CD14-positive monocyte (primary cell): ENCODE data around the gene HAUS5. TPM values are rescaled to one million over a fixed set of nuclear protein-coding genes. Genes with fewer than 3 reads are reported as not detected.

Experiments
- DNase-seq, 3 donors: peaks; one replicate each; pipeline ENCODE4 v3.0.0-alpha.2; 2011 to 2022
- H2AFZ ChIP-seq: 2 replicates; pipeline ENCODE4 v1.6.0; 2012; ENCODE audit warnings: mild to moderate bottlenecking, low read depth, low read length, inconsistent platforms; ENCODE audit not compliant: insufficient read depth, poor library complexity, severe bottlenecking
- H3K27ac ChIP-seq, 2 donors: 1 replicate in 1 of 2; 2 replicates in 1 of 2; pipeline ENCODE4 v1.5.1; 2012 to 2013; ENCODE audit warnings: low read length in 2 of 2, control low read depth in 1 of 2, inconsistent platforms in 1 of 2, low read depth in 1 of 2, mild to moderate bottlenecking in 1 of 2
- H3K27me3 ChIP-seq, 2 donors: one replicate each; pipeline versions ENCODE4 v1.6.0 to v1.6.1; 2011 to 2013; ENCODE audit warnings: low read length in 2 of 2; ENCODE audit not compliant: control insufficient read depth in 2 of 2, insufficient read depth in 2 of 2
- H3K36me3 ChIP-seq, 2 donors: replicated peaks in 1 of 2; 1 replicate in 1 of 2; 2 replicates in 1 of 2; pipeline versions ENCODE4 v1.5.1 to v1.6.1; 2012 to 2013; ENCODE audit warnings: low read length in 2 of 2, control low read depth in 1 of 2, inconsistent platforms in 1 of 2, mild to moderate bottlenecking in 1 of 2; ENCODE audit not compliant: insufficient read depth in 2 of 2, control insufficient read depth in 1 of 2
- H3K4me1 ChIP-seq, 2 donors: 1 replicate in 1 of 2; 2 replicates in 1 of 2; pipeline versions ENCODE4 v1.5.1 to v1.6.1; 2012 to 2013; ENCODE audit warnings: low read length in 2 of 2, control low read depth in 1 of 2, inconsistent platforms in 1 of 2, mild to moderate bottlenecking in 1 of 2, moderate library complexity in 1 of 2; ENCODE audit not compliant: insufficient read depth in 2 of 2, control insufficient read depth in 1 of 2
- H3K4me2 ChIP-seq: replicated peaks from 2 replicates; pipeline ENCODE3; 2012; ENCODE audit warnings: low read length, moderate library complexity, mild to moderate bottlenecking; ENCODE audit not compliant: poor library complexity, severe bottlenecking; ENCODE audit errors: extremely low read depth
- H3K4me3 ChIP-seq, 3 experiments: fragments of 200-600 bp in 1 of 3; sonication (generic) in 1 of 3; replicated peaks in 1 of 3; 1 replicate in 2 of 3; 2 replicates in 1 of 3; pipeline ENCODE4 v1.5.1; 2011 to 2013; ENCODE audit warnings: low read length in 3 of 3, mild to moderate bottlenecking in 3 of 3, control low read depth in 2 of 3, low read depth in 2 of 3, inconsistent platforms in 1 of 3, moderate library complexity in 1 of 3
- H3K79me2 ChIP-seq: 2 replicates; pipeline ENCODE4 v1.6.0; 2012; ENCODE audit warnings: mild to moderate bottlenecking, control low read depth, inconsistent platforms, low read length, moderate library complexity; ENCODE audit not compliant: insufficient read depth
- H3K9ac ChIP-seq: 2 replicates; pipeline ENCODE4 v1.6.0; 2017; ENCODE audit warnings: low read length, mild to moderate bottlenecking; ENCODE audit not compliant: insufficient read depth, poor library complexity, severe bottlenecking
- H3K9me3 ChIP-seq, 2 donors: replicated peaks in 1 of 2; 1 replicate in 1 of 2; 2 replicates in 1 of 2; pipeline versions ENCODE4 v1.5.1 to v1.6.1; 2012 to 2013; ENCODE audit warnings: low read length in 2 of 2, control low read depth in 1 of 2; ENCODE audit not compliant: control insufficient read depth in 1 of 2, insufficient read depth in 1 of 2
- H4K20me1 ChIP-seq: 2 replicates; pipeline ENCODE4 v1.6.0; 2012; ENCODE audit warnings: mild to moderate bottlenecking, low read length, control low read depth, moderate library complexity; ENCODE audit not compliant: insufficient read depth
- H3K27ac Mint-ChIP-seq, 7 donors: one replicate each; pipeline ENCODE4 v1.8.0; 2020; ENCODE audit warnings: mild to moderate bottlenecking in 7 of 7, mixed read lengths in 7 of 7, moderate library complexity in 6 of 7, inconsistent platforms in 2 of 7
- H3K27me3 Mint-ChIP-seq, 3 donors: one replicate each; pipeline ENCODE4 v1.8.0; 2021 to 2022; ENCODE audit warnings: low read depth in 3 of 3, mild to moderate bottlenecking in 3 of 3, mixed read lengths in 3 of 3, moderate library complexity in 3 of 3, inconsistent platforms in 1 of 3
- H3K36me3 Mint-ChIP-seq, 2 donors: one replicate each; pipeline ENCODE4 v1.8.0; 2020; ENCODE audit warnings: mixed read lengths in 2 of 2, inconsistent platforms in 1 of 2, mild to moderate bottlenecking in 1 of 2
- H3K4me1 Mint-ChIP-seq: one replicate; pipeline ENCODE4 v1.8.0; 2020; ENCODE audit warnings: mild to moderate bottlenecking, mixed read lengths
- H3K4me3 Mint-ChIP-seq, 2 donors: one replicate each; pipeline ENCODE4 v1.8.0; 2020; ENCODE audit warnings: mild to moderate bottlenecking in 2 of 2, mixed read lengths in 2 of 2, moderate library complexity in 1 of 2
- H3K9me3 Mint-ChIP-seq, 7 donors: one replicate each; pipeline ENCODE4 v1.8.0; 2020 to 2022; ENCODE audit warnings: mixed read lengths in 7 of 7, mild to moderate bottlenecking in 6 of 7, moderate library complexity in 6 of 7, inconsistent platforms in 2 of 7
- CTCF ChIP-seq: fragments of 200-600 bp; IDR thresholded peaks from one replicate; pipeline ENCODE4 v1.8.0; 2022; ENCODE audit warnings: antibody characterized with exemption, mild to moderate bottlenecking
- WGBS: methylation state at CpG from one replicate; pipeline ENCODE4 v1.1.5; 2013; ENCODE audit warnings: missing lambda C conversion rate; ENCODE audit not compliant: insufficient coverage; 5-methylcytosine and 5-hydroxymethylcytosine counted together
- intact Hi-C, 2 donors: fragments of 100-400 bp; cut with micrococcal nuclease; formaldehyde crosslinking; loops; one replicate each; pipeline versions ENCODE4 v1.15.0 to v1.15.1; 2023
- polyA minus RNA-seq: library from RNA; depleted of rRNA, polyadenylated mRNA; stranded (reverse); fragments of >200 nt; gene quantifications from 2 replicates; pipeline ENCODE4 v1.2.3, GENCODE V29; 2012
- polyA plus RNA-seq, 3 donors: library from polyadenylated mRNA; depleted of rRNA in 1 of 3; unstranded in 2 of 3; stranded (reverse) in 1 of 3; fragments of 300-500 nt in 2 of 3; fragments of >200 nt in 1 of 3; fragmentation: Illumina TruSeq in 2 of 3; gene quantifications; 1 replicate in 2 of 3; 2 replicates in 1 of 3; pipeline ENCODE4 v1.2.3, GENCODE V29; 2012 to 2021
- total RNA-seq, 12 experiments: library from RNA in 1 of 12; stranded (reverse) in 1 of 12; fragments of 120-200 nt in 1 of 12; gene quantifications; one replicate each; pipeline ENCODE4 v1.2.4 and lab custom pipeline; 2013 to 2026; ENCODE audit warnings: mixed read lengths in 6 of 12, inconsistent platforms in 1 of 12

Gene HAUS5
- 4.5 TPM for total RNA-seq (2013)
- polyA plus RNA-seq (1 to 10 TPM in 1 of 3 donors, under 1 TPM in 2; 0.94 to 6.3 (median 0.99) TPM), polyA minus RNA-seq (2.8 and 4.6 TPM in 2 replicates), total RNA-seq (lab: John Stamatoyannopoulos, UW) (0.87 to 8.4 (median 5.0) reads per million in 11 experiments)

DNA sequence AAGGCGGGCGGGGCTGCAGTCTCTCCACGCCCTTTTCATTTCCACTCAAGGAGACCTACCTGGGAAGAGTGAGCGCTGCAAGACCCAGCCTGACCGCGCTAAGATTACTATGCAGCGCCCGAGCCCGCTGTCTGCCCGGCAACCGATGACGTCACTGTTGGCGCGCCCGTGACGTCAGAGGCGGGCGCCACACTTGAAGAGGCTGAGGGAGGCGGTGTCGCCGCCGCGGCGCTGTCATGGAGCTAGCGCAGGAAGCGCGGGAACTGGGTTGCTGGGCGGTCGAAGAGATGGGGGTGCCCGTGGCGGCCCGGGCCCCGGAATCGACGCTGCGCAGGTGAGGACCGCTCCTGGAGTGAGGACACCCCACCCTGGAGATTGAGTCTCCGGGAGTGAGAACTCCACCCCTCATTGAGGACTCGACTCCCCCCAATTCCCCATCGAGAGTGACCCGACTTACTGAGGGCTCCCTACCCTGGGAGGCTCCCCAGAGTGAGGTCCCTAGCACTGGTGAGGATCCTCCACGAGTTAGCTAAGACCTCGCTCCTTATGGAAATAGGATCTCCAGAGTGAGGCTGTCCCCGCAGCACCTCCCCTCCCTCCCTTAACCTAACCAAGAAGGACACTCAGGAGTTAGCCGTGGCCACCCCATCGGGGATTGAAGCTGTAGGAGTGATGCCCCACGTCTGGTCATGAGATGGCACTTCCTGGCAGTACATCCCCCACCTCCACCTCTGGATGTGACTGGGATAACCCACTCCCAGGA is at the start of gene HAUS5:
Gene HAUS5 (plus strand): TSS at position 177 of the 763 bp plus-strand sequence. CDS start 60 bp downstream, at position 237.
- Histone ChIP-seq H3K4me1 (peaks cover 30 to 35% of the 10 kb centered on the region in 2 donors), H3K27me3 (no peaks in the 10 kb centered on the region), H3K9ac (peak within 1 kb of the TSS; percentile 47), H2AFZ (peak within 1 kb of the TSS; percentile 100), H3K4me2 (peak within 1 kb of the TSS; percentile 100), H3K9me3 (peaks cover 11% of the 10 kb centered on the region in 2 donors), H3K79me2 (peaks cover 9% of the 10 kb centered on the region), H4K20me1 (no peaks in the 10 kb centered on the region), H3K36me3 (peaks cover 3 to 10% of the 10 kb centered on the region in 2 donors), H3K4me3 (peak within 1 kb of the TSS; percentile 72 to 96 (median 83)), H3K27ac (peak within 1 kb of the TSS; percentile 7 to 73)
- peak within 1 kb of the TSS; percentile 41 to 87 (median 75) for H3K27ac Mint-ChIP-seq
- H3K4me1 Mint-ChIP-seq, result peaks cover 30% of the 10 kb centered on the region
- H3K9me3 Mint-ChIP-seq, result peaks cover 9 to 18% (median 16%) of the 10 kb centered on the region in 7 donors
- peak within 1 kb of the TSS; percentile 76 for H3K4me3 Mint-ChIP-seq
- TF ChIP-seq CTCF, result no peak
- H3K36me3 Mint-ChIP-seq, result peaks cover 12 to 13% of the 10 kb centered on the region in 2 donors
- intact Hi-C loops, result loop anchor here in 1 of 2 donors (2.0 to 5.0 kb wide), 2 partner anchors 16 to 35 kb away; partner anchors contain the start of genes COX6B1 and RBM42
- H3K27me3 Mint-ChIP-seq, result peaks cover 0 to 6% (median 2%) of the 10 kb centered on the region in 3 donors
- peak; percentile 87 to 94 (median 93) for DNase-seq
- WGBS, result 0% methylated on average over 39 of the region's 47 CpGs

DNA sequence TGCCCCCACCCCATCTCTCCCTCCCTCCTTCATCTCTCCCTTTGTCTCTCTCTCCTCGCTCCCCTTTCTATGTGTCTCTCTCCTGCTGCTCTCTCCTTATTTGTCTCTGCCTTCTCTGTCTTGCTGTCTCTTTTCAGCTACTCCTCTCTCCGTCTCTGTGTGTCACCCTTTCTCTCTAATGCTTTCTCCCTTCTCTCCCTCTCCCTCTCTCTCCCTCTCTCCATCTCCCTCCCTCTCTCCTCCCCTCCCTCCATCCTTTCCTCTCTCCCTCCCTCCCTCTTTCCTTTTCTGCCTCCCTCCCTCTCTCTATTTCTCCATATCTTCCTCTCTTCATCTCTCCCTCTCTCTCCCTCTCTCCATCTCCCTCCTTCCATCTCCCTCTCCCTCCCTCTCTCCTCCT is 49.8 kb upstream of the HAUS5 start:
- H3K4me3 Mint-ChIP-seq, result peak overlapping the region in 1 of 2 donors; percentile 33
- no peak overlapping the region for H3K4me2 ChIP-seq
- no peaks in the 10 kb centered on the region for H4K20me1 ChIP-seq
- no peak overlapping the region for H2AFZ ChIP-seq
- no peak overlapping the region for H3K27ac Mint-ChIP-seq
- no peak overlapping the region for H3K27ac ChIP-seq
- H3K9ac ChIP-seq, result no peak overlapping the region
- H3K36me3 Mint-ChIP-seq, result no peaks in the 10 kb centered on the region
- H3K4me3 ChIP-seq, result no peak overlapping the region
- H3K36me3 ChIP-seq, result no peaks in the 10 kb centered on the region
- H3K27me3 ChIP-seq, result peaks cover 0 to 15% of the 10 kb centered on the region in 2 donors
- intact Hi-C loops, result no loop called here
- no peak for DNase-seq
- TF ChIP-seq CTCF, result no peak
- peaks cover 23 to 42% (median 30%) of the 10 kb centered on the region in 3 donors for H3K27me3 Mint-ChIP-seq
- peaks cover 6% of the 10 kb centered on the region for H3K4me1 Mint-ChIP-seq
- H3K4me1 ChIP-seq, result peaks cover 8 to 9% of the 10 kb centered on the region in 2 donors
- H3K9me3 Mint-ChIP-seq, result peaks cover 0 to 8% (median 1%) of the 10 kb centered on the region in 7 donors
- 90% methylated on average over 2 of the region's 2 CpGs for WGBS
- H3K9me3 ChIP-seq, result peaks cover 0 to 5% of the 10 kb centered on the region in 2 donors
- H3K79me2 ChIP-seq, result no peaks in the 10 kb centered on the region
